GM21717 (cell line): ENCODE results near the gene RPS16.

Source experiments
- ATAC-seq: cut with Tn5 transposase; IDR thresholded peaks from one replicate; pipeline ENCODE4 v1.9.1; 2021; ENCODE audit warnings: mild to moderate bottlenecking, moderate library complexity; ENCODE audit not compliant: unreplicated experiment

The RPS16 gene

DNA sequence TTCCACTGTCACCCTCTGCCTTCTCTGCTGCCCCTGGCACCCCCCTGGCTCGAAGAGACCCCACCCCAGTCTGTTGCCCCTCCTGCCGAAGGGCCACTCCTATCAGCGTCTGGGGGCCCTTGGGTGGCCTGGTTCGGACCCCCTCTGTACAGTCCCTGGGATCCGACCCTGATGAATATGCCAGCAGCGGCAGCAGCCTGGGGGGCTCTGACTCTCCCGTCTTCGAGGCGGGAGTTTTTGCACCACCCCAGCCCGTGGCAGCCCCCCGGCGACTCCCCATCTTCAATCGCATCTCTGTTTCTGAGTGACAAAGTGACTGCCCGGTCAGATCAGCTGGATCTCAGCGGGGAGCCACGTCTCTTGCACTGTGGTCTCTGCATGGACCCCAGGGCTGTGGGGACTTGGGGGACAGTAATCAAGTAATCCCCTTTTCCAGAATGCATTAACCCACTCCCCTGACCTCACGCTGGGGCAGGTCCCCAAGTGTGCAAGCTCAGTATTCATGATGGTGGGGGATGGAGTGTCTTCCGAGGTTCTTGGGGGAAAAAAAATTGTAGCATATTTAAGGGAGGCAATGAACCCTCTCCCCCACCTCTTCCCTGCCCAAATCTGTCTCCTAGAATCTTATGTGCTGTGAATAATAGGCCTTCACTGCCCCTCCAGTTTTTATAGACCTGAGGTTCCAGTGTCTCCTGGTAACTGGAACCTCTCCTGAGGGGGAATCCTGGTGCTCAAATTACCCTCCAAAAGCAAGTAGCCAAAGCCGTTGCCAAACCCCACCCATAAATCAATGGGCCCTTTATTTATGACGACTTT is 27.1 kb downstream of the RPS16 start:
- no peak for ATAC-seq

DNA sequence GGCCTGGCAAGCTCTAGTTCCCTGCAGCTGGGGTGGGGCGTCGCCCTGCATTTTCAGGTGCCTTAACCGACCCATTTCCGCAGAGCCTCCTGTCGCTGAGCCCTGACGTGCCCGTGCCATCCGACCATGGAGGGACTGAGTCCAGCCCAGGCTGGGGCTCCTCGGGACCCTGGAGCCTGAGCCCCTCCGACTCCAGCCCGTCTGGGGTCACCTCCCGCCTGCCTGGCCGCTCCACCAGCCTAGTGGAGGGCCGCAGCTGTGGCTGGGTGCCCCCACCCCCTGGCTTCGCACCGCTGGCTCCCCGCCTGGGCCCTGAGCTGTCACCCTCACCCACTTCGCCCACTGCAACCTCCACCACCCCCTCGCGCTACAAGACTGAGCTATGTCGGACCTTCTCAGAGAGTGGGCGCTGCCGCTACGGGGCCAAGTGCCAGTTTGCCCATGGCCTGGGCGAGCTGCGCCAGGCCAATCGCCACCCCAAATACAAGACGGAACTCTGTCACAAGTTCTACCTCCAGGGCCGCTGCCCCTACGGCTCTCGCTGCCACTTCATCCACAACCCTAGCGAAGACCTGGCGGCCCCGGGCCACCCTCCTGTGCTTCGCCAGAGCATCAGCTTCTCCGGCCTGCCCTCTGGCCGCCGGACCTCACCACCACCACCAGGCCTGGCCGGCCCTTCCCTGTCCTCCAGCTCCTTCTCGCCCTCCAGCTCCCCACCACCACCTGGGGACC is 27.9 kb downstream of the RPS16 start:
- ATAC-seq, result no peak

DNA sequence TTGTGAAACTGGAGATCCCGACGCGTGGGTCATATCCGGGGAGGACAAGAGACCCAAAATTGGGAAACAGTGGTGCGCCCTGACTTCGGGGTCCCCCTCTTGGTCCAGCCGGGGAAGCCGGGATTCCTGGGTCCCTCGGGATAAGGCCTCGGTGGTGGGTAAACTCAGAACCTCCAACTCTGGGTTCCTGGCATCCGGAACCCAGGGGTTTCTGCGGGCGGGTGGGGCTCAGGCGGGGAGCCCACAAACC is 28.4 kb downstream of the RPS16 start:
- ATAC-seq, result no peak

DNA sequence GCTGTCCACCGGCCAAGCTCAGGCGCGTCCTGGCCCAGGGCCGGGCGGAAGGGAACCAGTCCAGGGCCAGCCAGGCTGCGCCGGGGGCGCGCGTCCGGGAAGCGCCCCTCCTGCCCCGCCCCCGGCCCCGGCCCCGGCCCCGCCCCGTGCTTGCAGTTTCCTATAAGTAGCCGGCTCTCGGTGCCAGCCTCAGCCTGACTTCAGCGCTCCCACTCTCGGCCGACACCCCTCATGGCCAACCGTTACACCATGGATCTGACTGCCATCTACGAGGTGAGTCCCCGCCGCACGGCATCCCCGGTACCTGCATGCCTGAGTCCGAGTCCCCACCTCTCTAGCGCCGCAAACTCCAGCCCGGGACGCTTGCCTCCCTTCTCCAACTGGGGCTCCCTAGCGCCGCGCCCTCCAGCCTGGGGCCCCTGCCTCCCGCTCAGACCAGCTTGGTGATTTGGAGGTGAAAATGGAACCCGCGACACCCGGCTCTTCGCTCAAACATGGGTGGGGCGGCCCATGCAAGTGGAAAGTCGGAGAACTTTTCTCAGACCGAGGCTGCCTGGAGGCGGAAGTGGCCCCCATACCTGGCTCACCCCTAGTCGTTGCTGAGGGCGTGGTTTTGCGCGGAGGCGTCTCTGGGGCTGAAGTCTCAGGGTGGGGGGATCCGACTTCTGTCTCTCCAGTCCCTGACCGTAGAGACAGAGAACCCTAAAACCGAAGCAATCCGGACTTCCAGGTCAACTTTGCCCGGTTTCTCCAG is 28.9 kb downstream of the RPS16 start, which contains the start of gene ZFP36:
ZFP36 (plus strand) TSS at position 192 of the 754 bp plus-strand sequence; CDS start at position 250, 58 bp downstream.
- ATAC-seq, result no peak

DNA sequence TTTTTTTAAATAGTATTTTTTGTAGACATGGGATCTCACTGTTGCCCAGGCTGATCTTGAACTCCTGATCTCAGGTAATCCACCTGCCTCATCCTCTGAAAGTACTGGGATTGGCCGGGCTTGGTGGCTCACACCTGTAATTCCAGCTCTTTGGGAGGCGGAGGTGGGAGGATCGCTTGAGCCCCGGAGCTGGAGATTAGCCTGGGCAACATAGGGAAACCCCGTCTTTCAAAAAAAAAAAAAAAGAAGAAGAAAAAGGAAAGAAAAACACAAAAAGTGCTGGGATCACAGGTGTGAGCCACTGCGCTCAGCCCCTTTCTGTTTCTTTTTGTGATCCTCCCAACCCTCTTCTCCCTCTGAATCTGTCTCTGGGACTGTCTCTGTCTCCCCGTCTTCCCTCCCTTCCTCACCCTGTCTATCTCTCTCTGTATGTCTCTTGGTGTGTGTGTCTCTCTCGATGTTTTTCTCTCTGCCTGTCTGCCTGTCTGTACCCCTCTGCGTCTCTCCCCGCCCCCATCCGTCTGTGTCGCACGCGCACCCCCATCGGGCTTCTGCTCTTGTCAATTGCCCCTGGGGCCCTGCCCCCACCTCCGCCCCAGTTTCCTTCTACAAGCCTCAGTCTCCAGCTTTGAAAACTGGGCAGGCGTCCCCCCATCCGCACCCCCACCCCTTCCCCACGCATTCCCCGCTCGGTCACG is 29.6 kb downstream of the RPS16 start:
- no peak for ATAC-seq

DNA sequence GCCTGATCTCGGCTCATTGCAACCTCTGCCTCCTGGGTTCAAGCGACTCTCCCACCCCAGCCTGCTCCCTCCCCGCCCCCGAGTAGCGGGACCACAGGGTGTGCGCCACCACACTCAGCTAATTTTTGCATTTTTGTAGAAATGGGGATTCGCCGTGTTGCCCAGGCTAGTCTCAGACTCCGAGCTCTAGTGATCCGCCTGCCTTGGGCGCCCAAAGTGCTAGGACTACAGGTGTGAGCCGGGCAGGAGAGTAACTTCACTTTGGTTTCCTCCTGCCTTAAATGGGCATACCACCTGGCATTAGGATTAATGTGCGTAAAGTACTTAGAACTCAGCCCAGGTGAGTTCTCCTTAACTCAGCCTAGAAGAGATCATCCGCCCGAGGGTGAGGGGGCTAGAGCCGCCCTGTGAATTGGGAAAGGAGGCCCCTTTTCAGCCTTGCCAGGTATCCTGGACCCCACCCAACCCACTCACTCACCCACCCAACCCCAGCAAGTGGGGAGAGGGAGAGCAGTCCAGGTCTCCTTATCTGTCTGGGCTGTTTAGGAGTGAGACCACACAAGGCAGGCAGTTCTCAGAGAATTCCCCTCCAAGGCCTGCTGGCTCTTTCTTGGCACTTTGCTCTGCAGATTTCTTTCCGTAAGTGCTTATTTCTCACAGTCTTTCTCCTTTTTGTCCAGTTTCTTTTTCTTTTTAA is 30.3 kb downstream of the RPS16 start:
- ATAC-seq, result no peak

DNA sequence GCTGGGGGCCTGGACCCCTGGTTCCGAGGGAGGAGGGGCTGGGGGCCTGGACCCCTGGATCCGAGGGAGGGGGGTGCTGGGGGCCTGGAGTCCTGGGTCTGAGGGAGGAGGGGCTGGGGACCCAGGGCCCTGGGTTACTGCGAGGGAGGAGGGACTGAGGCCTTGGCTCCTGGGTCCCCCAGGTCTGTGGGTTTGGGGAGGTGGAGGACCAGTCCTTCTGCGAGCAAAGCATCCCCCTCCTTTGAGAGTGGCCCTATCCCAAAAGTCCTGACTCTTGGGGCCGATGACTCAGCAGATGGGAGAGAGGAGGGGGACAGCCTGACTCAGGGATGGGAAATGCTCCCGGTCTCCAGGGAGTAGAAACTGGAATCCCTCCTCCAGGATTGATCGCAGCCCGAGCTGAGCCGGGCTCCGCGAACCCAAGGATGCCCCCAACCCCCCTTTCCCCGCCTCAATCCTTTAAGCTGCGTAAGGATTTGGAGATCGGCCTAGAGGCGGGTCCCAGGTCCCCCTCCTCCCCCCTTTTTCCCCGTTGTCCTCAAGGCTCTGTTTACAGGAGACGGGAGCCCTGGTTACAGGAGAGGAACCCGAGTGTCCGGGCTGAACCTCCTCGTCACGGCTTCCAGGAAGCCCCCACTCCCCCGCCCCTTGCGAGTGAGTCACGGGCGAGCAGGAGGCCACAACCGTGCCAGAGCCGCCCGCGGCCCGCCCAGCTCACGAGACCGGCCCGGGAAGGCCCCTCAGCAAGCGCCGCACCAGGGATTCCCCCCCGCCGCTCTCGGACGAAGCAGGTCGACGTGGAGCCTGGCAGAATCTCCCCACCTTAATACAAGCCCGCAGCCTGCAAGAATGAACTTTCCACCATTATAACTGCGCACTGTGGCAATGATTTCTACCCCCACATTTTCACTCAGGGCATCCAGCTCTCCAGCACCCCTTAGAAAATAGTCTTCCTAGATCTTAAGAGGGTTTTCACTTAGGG is 32.1 kb downstream of the RPS16 start:
- peak; percentile 25 for ATAC-seq

DNA sequence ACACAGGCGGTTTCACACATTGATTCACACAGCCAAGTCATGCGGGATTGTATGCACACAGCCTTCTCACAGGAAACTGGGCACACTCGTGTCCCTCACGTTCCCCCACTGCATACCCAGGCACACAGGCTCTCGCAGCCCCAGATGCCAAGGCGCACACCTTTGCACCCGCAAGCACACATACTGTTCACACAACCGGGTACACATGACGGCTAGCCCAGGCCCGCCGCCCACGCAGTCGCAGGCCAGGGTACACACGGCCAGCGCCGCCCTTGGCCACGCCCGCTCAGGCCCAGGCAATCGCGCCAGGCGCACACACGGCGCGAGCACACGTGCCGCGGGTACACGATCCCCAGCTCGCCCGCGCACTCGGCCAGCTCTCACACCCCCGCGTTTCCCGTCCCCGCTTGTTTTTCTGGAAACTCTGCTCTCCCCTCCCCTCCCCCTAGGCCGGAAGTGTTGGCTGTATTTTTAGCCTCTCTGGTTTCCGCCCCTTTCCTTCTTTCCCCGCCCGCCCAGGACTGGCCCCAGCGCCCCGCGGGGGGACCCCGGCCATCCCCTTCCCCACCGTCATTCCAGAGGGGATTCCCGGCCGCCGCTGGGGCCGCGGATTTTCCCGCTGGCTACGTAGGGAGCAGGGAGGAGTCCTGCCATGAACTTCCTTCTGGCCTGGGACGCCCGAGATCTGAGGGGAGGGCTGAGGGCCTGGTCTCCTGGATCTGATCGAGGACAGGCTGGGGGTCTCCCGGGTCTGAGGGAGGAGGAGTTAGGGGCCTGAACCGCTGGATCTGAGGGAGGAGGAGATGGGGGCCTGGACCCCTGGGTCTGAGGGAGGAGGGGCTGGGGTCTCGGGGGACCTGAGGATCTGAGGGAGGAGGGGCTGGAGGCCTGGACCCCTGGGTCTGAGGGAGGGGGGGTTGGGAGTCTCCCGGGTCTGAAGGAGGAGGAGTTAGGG is 33.1 kb downstream of the RPS16 start:
- ATAC-seq, result peak; percentile 18

DNA sequence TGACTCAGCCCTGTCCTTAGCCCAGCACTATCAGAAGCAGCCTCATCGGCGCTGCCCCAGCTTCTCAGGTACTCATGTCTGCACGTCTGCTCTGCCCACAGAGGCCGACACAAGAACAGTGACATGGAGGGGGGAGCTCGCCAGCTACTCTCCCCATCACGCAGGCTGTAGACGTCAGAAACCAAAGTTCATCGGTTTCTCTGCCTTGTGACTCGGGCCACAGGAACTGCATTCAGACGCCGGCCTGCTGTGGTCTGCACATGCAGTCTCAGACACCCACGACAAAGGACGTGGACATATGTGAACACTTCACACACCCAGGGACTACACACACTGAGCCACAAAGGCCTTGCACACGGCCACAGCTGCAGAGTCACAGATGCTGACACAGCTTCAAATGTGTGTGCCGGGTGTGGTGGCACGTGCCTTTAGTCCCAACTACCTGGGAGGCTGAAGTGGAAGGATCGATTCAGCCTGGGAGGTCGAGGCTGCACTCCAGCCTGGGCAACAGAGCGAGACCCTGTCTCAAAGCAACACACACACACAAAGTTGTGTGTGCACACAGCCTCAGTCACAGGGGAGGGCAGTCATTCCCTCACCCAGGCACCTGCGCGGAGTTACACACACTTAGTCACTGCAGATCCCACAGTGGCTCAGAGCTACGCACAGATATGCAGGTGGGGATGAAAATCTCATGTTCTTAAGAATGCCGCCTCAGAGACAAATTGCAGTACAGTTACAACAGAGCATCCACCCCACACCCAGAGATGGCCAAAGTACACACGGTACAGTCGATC is 34.0 kb downstream of the RPS16 start:
- ATAC-seq, result no peak

DNA sequence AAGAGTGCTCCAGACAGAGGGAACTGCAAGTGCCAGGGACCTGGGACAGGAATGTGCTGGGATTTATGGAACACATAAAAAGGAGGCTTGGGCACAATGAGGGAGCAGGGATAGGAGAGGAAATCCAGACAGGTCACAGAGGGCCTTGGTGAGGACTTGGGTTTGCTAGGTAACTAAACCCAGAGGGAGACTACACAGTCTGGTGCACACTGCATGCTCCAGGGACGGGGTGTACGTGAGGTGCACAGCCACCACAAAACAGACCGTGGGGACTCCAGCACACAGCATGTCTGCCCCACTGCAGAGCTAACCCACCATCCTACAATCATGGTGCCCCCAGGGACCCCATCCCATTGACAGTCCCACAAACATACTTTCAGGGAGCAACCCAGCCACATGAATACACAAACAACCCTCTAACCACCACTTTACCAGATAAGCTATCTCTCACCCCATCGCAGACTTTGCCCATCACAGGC is 34.6 kb downstream of the RPS16 start:
- ATAC-seq, result no peak

DNA sequence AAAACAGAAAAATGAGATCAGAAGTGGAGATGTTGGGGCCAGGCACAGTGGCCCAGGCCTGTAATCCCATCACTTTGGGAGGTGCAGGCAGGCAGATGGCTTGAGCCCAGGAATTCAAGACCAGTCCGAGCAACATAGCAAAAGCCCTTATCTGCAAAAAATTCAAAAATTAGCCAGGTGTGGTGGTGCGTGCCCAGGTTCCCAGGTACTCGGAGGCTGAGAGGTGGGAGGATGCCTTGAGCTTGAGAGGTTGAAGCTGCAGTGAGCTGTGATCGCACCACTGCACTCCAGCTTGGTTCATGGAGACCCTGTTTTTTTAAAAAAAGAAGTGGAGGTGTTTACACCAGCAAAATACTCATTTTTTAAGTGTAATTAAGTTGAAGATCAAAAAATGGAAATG is 35.7 kb downstream of the RPS16 start:
- ATAC-seq, result no peak

DNA sequence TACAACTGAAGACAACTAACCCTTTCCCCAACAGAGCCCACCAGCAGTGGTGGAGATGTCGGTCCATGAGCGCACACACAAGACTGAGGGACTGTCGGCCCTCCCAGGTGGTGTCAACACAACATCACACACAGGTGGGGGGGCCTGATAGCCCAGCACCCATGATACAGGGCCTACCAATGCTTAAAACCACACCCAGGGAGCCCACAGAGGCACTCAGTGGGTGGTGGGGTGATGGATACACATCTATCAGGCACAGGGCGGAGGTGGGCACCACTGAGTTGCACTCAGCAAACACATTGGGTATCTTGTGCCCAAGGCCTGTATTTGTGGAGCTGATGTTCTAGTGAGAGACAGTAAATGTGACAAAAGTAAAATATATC is 36.1 kb downstream of the RPS16 start:
- no peak for ATAC-seq

DNA sequence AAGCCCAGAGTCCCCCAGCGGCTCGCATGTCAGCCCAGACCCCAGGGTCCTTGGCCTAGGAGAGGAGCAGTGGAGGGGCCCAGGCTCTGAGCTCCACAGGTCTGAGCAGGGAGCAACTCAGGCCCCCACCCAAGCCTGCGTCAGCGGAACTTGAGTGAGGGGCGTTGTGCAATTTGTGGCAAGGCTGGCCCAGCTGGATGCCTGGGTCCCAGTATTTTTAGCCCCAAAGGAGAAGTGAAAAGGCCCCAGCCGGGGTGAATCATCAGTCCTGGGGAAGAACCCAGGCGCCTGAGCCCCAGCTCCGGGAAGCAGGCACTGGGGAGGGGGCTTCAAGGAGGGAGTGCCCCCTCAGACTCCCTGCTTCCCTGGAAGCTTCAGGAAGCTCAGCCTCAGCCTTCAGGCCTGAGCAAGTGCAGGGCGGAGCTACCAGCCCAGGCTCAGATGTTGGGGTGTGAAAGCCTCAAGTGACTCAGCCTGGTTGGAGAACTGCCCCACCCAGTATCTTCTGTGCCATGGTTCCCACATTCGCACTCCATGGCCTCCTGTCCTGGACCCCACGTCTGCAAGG is 37.4 kb downstream of the RPS16 start:
- ATAC-seq, result no peak

DNA sequence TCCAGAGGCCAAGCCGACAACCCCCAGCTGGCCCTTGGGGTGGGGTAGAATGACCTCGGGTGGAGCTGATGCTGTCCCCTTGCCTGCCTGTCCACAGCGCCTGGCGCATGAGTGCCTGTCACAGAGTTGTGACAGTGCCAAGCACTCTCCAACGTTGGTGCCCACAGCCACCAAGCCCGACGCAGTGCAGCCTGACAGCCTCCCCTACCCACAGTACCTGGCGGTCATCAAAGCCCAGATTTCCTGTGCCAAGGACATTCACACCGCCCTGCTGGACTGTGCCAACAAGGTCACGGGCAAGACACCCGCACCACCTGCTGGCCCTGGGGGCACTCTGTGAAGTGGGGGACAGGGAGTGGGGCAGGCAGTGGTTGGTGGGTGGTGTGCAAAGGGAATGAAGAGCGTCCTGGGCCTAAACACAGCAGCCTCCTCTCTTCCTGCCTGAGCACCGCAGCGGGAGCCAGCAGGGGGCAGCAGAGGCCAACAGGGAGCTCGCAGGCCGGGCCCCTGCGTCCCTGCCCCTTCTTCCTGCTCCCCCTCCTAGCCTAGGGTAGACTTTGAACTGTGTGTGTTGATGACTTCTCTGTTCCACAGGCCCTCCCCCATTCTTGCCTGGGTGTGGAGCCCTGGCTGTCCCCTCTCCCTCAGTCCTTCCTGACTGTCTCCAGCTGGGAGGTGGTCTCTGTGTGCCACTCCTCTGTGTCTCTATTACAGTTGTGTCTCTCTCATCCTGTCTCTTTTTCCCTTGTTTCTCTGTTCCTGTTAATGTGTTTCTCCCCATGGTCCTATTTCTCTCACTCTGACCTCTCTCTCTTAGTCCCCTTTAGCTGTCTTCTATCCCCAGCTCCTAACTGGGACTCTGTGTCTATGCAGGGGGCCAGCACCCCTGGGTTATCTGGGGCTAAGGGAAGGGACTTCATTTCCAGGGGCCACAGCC is 38.1 kb downstream of the RPS16 start:
- no peak for ATAC-seq

DNA sequence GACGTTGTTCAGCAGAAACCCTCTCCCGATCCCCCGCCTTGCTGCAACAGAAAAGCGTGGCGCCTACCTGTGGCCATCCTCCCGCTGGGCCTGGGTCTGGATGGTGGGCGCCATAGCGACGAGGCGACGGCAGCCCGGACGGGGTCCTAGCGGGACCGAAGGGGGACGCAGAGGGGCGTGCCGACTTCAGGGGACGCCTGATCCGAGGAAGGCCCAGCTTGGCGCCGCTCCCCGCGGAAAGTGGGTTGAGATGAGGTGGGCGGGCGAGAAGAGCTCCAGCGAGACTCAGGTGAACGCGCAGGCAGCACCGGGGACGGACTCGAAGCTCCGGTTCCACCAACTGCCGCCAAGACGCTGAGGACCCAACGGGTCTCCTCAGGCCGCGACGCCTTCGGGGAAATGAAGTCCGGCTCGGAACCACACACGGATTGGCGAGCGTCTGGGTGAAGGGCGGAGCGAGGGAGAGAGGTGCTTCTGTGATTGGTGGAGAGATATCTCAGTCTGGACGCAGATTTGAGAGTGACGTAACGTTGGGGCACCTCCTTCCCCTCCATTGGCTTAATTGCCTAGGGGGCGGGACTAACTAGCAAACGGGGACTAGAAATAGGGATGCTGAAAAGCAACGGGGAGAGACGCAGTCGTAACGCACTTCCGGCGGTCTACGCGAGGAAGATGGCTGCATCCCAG is 44.9 kb downstream of the RPS16 start, which contains the start of the genes MED29 and PAF1:
MED29 (plus strand) TSS at position 628 of the 687 bp plus-strand sequence; CDS start at position 673, 45 bp downstream.
PAF1 (minus strand) TSS at position 356 of the 687 bp plus-strand sequence; CDS start at position 114, 242 bp downstream.
- ATAC-seq, result peak; percentile 73
